GM21367 (cell line): ENCODE measurements around the gene DNAH10.
"Not testable (repeated sequence)": the region's sequence is repeated elsewhere in the genome, so short reads cannot be mapped to it uniquely, and the experiment has no call there.

Experiments used
- ATAC-seq: cut with Tn5 transposase; IDR thresholded peaks from one replicate; pipeline ENCODE4 v1.9.1; 2021; ENCODE audit not compliant: unreplicated experiment

DNAH10 gene

DNA sequence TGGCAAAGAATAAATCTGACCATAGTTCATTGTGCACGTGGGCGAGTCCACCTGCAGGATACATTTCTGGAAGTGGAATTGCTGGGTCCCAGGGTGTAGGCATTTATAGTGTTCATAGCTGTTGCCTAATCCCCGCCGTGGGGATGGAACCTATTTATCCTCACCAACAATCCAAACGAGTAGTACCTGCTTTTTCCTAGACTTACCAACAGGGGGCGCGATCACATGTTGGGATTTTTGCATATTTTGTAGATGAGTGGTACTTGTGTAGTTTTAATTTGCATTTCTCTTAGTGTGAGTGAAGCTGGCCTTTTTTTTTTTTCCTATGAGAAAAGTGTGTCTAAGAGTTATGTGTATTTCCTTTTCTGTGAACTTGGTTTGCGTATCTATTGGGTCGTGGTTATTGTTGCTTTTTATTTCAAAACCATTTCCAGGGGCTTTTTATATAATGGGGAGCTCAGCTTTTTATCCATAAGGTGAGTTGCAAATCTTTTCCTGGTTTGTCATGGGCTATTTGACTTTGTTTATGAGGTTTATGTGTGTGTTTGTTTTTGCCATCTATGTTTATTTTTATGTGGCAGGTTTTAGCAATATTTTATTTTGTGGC, 143.3 kb downstream of the DNAH10 start:
- no peak for ATAC-seq

GRCh38 chr12:123906711-123907420, 144.8 kb downstream of the DNAH10 start:
- no peak for ATAC-seq

DNA sequence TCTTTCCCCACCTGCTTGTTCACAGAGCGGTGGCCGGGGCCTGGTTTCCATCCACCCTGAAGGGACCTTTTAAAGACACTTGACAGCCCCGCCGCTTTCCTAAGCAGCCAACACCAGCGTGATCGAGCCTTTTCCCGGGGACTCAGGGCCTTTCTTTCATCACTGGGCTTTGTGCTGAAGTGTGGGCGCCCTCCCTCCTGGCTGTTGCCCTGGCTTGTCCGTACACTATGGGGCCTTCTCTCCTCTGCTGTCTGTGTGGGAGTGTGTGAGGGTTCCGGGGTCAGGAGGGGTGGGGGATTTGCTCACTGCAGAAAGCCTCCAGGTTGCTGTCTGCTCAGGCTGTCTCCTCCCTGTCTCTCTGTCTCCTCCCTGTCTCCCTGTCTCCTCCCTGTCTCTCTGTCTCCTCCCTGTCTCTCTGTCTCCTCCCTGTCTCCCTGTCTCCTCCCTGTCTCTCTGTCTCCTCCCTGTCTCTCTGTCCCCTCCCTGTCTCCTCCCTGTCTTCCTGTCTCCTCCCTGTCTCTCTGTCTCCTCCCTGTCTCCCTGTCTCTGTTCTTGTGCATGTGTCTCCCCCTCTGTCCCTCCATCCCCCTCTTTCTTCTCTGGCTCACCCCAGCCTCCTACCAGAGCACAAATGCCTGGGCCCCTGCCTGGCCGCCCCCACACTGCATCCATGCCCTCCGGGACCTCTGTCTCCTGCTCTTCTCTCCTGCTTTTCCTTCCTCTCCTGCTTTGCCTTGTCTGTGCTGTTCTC, 145.8 kb downstream of the DNAH10 start:
- ATAC-seq, result no peak

DNA sequence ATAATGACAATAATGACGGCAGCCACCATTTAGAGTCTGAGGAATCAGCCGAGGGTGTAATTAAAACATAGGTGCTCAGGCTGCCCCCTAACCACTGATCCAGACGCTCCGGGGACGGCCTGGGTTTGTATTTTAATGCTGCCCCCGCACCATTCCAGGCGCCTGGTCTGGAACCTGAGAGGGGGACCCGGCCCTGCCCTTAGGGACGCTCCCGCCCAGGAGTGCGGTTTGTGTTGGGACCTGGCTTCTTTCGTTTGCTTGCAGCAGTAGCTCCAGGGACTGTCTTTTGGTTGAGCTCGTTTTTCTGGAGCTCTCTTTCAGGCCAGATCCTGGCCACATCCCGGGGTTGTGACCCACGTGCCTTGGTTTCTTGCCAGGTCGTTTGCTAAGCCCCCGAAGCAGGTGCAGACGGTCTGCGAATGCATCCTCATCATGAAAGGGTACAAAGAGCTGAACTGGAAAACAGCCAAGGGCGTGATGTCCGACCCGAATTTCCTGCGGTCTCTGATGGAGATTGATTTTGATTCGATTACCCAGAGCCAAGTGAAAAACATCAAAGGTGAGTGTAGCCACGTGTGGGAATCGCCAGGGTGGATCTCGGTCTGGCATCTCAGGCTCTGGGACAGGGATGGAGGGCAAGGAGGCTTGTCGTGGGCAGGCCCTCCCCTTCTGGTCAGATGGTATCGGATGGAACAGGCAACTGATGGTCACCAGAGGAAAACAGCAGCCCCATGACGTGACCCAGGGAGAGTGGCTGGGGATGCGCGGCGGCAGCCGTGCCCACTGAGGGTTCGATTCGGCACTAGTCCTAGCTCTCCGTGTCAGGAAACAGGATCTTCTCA, 147.0 kb downstream of the DNAH10 start:
- no peak for ATAC-seq

DNA sequence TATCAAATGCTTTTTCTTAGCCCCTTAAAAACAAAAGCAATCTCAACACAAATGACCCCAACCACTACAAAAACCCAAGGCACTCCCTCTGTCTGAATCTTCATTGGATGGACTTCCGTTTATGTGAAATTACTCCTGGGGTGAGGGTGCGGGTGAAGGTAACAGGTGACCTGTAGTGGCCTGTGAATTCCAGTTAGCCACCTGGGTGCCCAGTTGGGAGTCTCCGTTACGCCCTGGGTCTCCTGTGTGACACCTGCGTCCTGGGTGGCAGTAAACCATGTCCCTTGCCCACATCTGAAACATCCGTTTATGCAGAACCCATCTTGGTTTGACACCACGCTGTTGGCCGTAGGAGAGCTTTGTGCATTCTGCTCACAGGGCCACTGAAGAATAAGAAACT, 148.0 kb downstream of the DNAH10 start:
- no peak for ATAC-seq

DNA sequence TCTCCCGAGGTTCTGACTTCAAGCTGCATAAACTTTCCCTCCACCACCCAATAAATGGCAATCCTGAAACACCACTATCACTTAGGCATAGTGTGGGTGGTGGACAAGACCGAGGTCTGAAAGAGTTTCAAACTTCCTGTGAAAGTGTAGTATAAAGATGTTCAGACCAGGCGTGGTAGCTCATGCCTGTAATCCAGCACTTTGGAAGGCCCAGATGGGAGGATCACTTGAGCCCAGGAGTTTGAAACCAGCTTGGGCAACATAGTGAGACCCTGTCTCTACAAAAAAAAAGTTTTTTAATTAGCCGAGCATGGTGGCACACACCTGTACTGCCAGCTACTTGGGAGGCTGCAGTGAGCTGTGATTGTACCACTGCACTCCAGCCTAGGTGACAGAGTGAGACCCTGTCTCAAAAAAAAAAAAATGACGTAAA, 148.7 kb downstream of the DNAH10 start:
- no peak for ATAC-seq

- not testable (repeated sequence) for ATAC-seq
These were observed 149.7 kb downstream of the DNAH10 start for GRCh38 chr12:123911672-123912409.

DNA sequence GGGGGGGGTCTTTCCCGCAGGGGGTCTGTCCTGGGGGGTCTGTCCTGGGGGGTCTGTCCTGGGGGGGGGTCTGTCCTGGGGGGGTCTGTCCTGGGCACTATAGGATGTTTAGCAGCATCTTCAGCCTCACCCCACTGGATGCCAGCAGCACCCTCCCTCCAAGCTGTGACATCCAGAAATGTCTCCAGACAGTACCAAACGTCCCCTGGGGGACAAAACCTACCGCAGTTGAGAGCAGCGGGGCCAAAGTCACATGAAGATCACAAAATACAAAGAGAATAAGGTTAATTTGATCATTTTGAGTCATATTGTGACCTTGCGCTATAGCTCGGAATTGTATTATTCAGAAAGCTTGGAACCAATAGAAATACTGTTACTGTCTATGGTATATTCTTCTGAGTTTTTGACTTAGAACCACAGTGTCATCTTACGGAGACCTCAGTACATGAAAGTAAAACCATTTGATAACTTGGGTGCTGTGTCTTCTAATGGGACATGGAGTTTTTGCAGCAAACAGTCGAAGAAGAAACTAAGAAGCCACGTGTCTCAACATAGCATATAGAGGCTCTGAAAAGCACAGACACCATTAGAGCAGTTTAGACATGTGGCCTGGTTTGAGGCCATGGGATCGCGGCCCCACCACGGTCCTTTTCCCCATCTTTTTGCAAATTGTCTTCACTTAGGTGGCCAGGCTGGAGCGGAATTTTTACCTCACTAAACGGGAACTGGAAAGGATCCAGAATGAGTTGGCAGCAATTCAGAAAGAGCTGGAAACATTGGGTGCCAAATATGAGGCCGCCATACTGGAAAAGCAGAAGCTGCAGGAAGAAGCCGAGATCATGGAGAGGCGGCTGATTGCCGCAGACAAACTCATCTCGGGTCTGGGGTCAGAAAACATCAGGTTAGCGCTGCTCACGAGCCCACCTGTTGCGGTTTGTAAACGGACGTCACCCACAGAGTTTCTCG, 150.6 kb downstream of the DNAH10 start:
- ATAC-seq, result no peak

- ATAC-seq, result no peak
These were observed 152.7 kb downstream of the DNAH10 start for GRCh38 chr12:123914726-123915333.

DNA sequence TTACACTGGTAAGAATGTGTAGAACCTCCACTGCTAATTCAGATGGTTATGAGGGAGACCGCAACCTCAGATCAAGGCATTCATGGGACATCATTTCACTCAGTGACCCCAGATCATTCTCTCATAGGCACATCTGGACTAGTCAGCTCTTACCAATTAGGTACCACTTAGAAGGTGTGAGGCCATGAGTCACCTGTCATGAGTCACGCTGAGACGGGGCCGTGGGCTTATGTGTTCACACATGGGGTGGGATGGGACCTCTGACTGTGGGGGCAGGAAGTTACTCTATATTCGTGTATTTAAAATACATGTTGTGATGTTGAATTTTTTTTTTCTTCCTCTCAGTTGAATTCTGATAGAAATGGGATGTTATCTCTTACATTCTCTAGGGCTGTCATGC, 154.6 kb downstream of the DNAH10 start:
- no peak for ATAC-seq

GRCh38 chr12:123917337-123917850, 155.3 kb downstream of the DNAH10 start:
- ATAC-seq, result no peak

GRCh38 chr12:123919980-123920360, 157.9 kb downstream of the DNAH10 start:
- ATAC-seq, result no peak

DNA sequence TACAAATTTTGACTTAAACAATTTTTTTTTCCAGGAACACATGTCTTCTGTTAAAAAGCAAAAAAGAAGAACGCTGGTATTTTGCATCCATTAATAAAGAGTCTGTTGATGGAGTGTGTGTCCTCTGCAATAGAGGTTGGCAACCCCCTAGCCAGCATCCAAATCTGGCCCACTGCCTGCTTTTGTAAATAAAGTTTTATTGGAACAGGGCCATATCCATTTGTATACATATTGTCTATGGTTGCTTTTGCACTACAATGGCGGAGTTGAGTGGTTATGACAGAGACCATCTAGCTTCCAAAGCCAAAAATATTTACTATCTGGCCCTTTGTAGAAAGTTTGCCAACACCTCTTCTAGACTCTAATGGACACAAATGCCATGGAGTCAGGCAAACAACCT, 160.9 kb downstream of the DNAH10 start:
- ATAC-seq, result no peak

GRCh38 chr12:123923927-123924326, 161.8 kb downstream of the DNAH10 start:
- ATAC-seq, result no peak

GRCh38 chr12:123924539-123924938, 162.4 kb downstream of the DNAH10 start:
- no peak for ATAC-seq

DNA sequence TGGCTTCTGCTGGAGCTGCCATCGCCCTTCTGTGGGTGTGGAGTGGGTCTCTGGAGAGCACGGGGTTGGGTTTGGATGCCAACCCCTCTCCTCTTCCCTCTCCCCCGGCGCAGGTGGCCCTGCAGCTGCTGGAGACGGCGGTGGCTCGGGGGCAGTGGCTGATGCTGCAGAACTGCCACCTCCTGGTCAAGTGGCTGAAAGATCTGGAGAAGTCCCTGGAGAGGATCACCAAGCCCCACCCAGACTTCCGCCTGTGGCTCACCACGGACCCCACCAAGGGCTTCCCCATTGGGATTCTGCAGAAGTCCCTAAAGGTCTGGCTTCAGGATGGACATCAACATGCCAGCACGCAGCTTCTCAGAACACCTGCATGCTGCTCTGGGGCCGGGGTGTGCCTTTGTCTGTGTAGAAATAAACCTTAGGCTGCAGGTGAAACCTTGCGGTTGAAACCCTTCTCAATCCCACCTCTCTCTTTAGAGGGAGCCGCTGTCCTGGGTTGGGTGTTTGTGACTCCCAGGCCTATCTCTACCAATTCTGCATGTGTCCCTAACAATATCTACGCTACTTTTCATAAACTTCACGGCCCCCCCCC, 166.3 kb downstream of the DNAH10 start:
- ATAC-seq, result no peak

- no peak for ATAC-seq
These were observed 166.8 kb downstream of the DNAH10 start for GRCh38 chr12:123928897-123929296.

- no peak for ATAC-seq
These were observed 168.0 kb downstream of the DNAH10 start for GRCh38 chr12:123929946-123930583.
